H1 (cell line): ENCODE data around the gene RAD51D. TPM values are rescaled to one million over a fixed set of nuclear protein-coding genes. Genes with fewer than 3 reads are reported as not detected.
"Not testable (repeated sequence)": the region's sequence is repeated elsewhere in the genome, so short reads cannot be mapped to it uniquely, and the experiment has no call there.

ENCODE experiments used
- CTCF ChIA-PET: fragments of 300-600 bp; sonication (Branson Sonifier 250); formaldehyde crosslinking; loops from one replicate; lab custom pipeline; 2021; ENCODE audit not compliant: partially characterized antibody; lab: Charles Lee
- POLR2A ChIA-PET: fragments of 300-600 bp; sonication (Branson Sonifier 250); formaldehyde crosslinking; loops from one replicate; lab custom pipeline; 2021; ENCODE audit warnings: inconsistent platforms; ENCODE audit not compliant: partially characterized antibody; lab: Charles Lee
- DNase-seq, 2 experiments: peaks; one replicate each; pipeline versions ENCODE4 v3.0.0 to v3.0.0-alpha.2; 2010 to 2022; ENCODE audit warnings: low spot score in 2 of 2, low read depth in 1 of 2, mixed read lengths in 1 of 2
- FAIRE-seq: peaks from 2 replicates; lab custom pipeline; 2011; peaks lifted over from hg19 to GRCh38; lab: Jason Lieb, UNC
- H2AFZ ChIP-seq: 2 replicates; pipeline ENCODE4 v1.8.1; 2012; ENCODE audit warnings: low read length, inconsistent platforms
- H2AK5ac ChIP-seq: 2 replicates; pipeline ENCODE4 v1.6.1; 2013; ENCODE audit warnings: low read depth, low read length
- H2BK120ac ChIP-seq: replicated peaks from 2 replicates; pipeline ENCODE3; 2013; ENCODE audit warnings: low read depth, low read length, inconsistent platforms
- H2BK12ac ChIP-seq: 2 replicates; pipeline ENCODE4 v1.6.1; 2013; ENCODE audit warnings: low read depth, low read length
- H2BK15ac ChIP-seq: 2 replicates; pipeline ENCODE4 v1.6.1; 2013; ENCODE audit warnings: low read length
- H2BK20ac ChIP-seq: 2 replicates; pipeline ENCODE4 v1.6.1; 2013; ENCODE audit warnings: low read length
- H2BK5ac ChIP-seq: 2 replicates; pipeline ENCODE4 v1.6.1; 2013; ENCODE audit warnings: low read depth, low read length
- H3K14ac ChIP-seq: 2 replicates; pipeline ENCODE4 v1.6.1; 2013; ENCODE audit warnings: inconsistent platforms; ENCODE audit not compliant: insufficient read length
- H3K18ac ChIP-seq: 2 replicates; pipeline ENCODE4 v1.6.1; 2013; ENCODE audit warnings: low read length; ENCODE audit errors: extremely low read depth
- H3K23ac ChIP-seq: 2 replicates; pipeline ENCODE4 v1.6.1; 2013; ENCODE audit warnings: inconsistent platforms; ENCODE audit not compliant: insufficient read length
- H3K23me2 ChIP-seq: 2 replicates; pipeline ENCODE4 v1.6.1; 2013; ENCODE audit warnings: low read depth, low read length
- H3K27ac ChIP-seq: 2 replicates; pipeline ENCODE4 v1.6.1; 2011; ENCODE audit warnings: low read depth, low read length, inconsistent platforms
- H3K27me3 ChIP-seq, 4 experiments: replicated peaks in 1 of 4; 1 replicate in 1 of 4; 2 replicates in 3 of 4; pipeline versions ENCODE4 v1.6.1 to v1.8.1; 2011 to 2013; ENCODE audit warnings: low read length in 3 of 4, mild to moderate bottlenecking in 3 of 4, inconsistent platforms in 2 of 4, mixed read lengths in 2 of 4, moderate library complexity in 1 of 4; ENCODE audit not compliant: control insufficient read depth in 3 of 4, insufficient read depth in 3 of 4; ENCODE audit errors: extremely low read depth in 1 of 4
- H3K36me3 ChIP-seq, 4 experiments: 2 replicates each; pipeline versions ENCODE4 v1.6.1 to v1.8.1; 2011 to 2013; ENCODE audit warnings: mild to moderate bottlenecking in 4 of 4, low read length in 3 of 4, moderate library complexity in 2 of 4, control low read depth in 1 of 4, inconsistent platforms in 1 of 4; ENCODE audit not compliant: insufficient read depth in 4 of 4, control insufficient read depth in 2 of 4
- H3K4ac ChIP-seq: replicated peaks from 2 replicates; pipeline ENCODE3; 2013; ENCODE audit warnings: low read length, low read depth, mixed read lengths, inconsistent platforms; ENCODE audit not compliant: insufficient read length
- H3K4me1 ChIP-seq, 4 experiments: replicated peaks in 1 of 4; 1 replicate in 1 of 4; 2 replicates in 3 of 4; pipeline versions ENCODE4 v1.6.1 to v1.8.1; 2011 to 2013; ENCODE audit warnings: low read length in 3 of 4, inconsistent platforms in 2 of 4, mixed read lengths in 1 of 4; ENCODE audit not compliant: insufficient read depth in 4 of 4, control insufficient read depth in 3 of 4
- H3K4me2 ChIP-seq, 2 experiments: 2 replicates each; pipeline versions ENCODE4 v1.6.1 to v1.8.1; 2011 to 2013; ENCODE audit warnings: low read depth in 2 of 2, low read length in 2 of 2, control low read depth in 1 of 2, inconsistent platforms in 1 of 2, mild to moderate bottlenecking in 1 of 2; ENCODE audit not compliant: insufficient read depth in 1 of 2
- H3K4me3 ChIP-seq, 4 experiments: fragments of 200-600, 300-600 bp in 1 of 4; sonication (generic), shearing (Covaris generic), sonication (Bioruptor Twin) in 1 of 4; 2 replicates each; pipeline versions ENCODE4 v1.5.1 to v1.8.1; 2011 to 2016; ENCODE audit warnings: low read length in 4 of 4, low read depth in 3 of 4, control low read depth in 2 of 4, inconsistent platforms in 2 of 4, mild to moderate bottlenecking in 2 of 4, mixed read lengths in 1 of 4, moderate library complexity in 1 of 4; ENCODE audit not compliant: insufficient read depth in 2 of 4; ENCODE audit errors: extremely low read depth in 1 of 4
- H3K56ac ChIP-seq: replicated peaks from 2 replicates; pipeline ENCODE3; 2013; ENCODE audit warnings: low read depth, mild to moderate bottlenecking, mixed read lengths, low read length, inconsistent platforms; ENCODE audit not compliant: insufficient read length
- H3K79me1 ChIP-seq: 2 replicates; pipeline ENCODE4 v1.6.1; 2013; ENCODE audit warnings: low read depth, low read length, control low read depth
- H3K79me2 ChIP-seq, 2 experiments: 2 replicates each; pipeline versions ENCODE4 v1.6.1 to v1.8.1; 2012 to 2013; ENCODE audit warnings: low read length in 2 of 2, mild to moderate bottlenecking in 2 of 2, inconsistent platforms in 1 of 2; ENCODE audit not compliant: insufficient read depth in 2 of 2, control insufficient read depth in 1 of 2
- H3K9ac ChIP-seq, 4 experiments: replicated peaks in 1 of 4; 1 replicate in 1 of 4; 2 replicates in 3 of 4; pipeline versions ENCODE4 v1.6.1 to v1.8.1; 2011 to 2013; ENCODE audit warnings: low read depth in 3 of 4, low read length in 3 of 4, control low read depth in 2 of 4, mild to moderate bottlenecking in 2 of 4, moderate library complexity in 2 of 4, inconsistent platforms in 1 of 4; ENCODE audit errors: extremely low read depth in 1 of 4
- H3K9me3 ChIP-seq, 2 experiments: 2 replicates each; pipeline versions ENCODE4 v1.6.1 to v1.8.1; 2012 to 2013; ENCODE audit warnings: mild to moderate bottlenecking in 2 of 2, moderate library complexity in 2 of 2, control low read depth in 1 of 2, inconsistent platforms in 1 of 2, low read depth in 1 of 2, low read length in 1 of 2, mixed read lengths in 1 of 2; ENCODE audit not compliant: insufficient read depth in 2 of 2
- H4K20me1 ChIP-seq, 2 experiments: replicated peaks in 1 of 2; 2 replicates each; pipeline versions ENCODE3 to v1.8.1; 2011 to 2013; ENCODE audit warnings: inconsistent platforms in 2 of 2, low read length in 2 of 2, mild to moderate bottlenecking in 1 of 2; ENCODE audit not compliant: insufficient read depth in 2 of 2, control insufficient read depth in 1 of 2
- H4K5ac ChIP-seq: 2 replicates; pipeline ENCODE4 v1.6.1; 2013; ENCODE audit warnings: low read length, low read depth, mixed read lengths, inconsistent platforms; ENCODE audit not compliant: insufficient read length
- H4K8ac ChIP-seq: 2 replicates; pipeline ENCODE4 v1.8.0; 2013; ENCODE audit warnings: mild to moderate bottlenecking, moderate library complexity, low read length, inconsistent platforms; ENCODE audit not compliant: insufficient read depth; ENCODE audit errors: extremely low read depth
- H4K91ac ChIP-seq: replicated peaks from 2 replicates; pipeline ENCODE3; 2013; ENCODE audit warnings: low read length, mixed read lengths, inconsistent platforms; ENCODE audit not compliant: insufficient read length
- WGBS, 2 experiments: shearing (Covaris generic) in 1 of 2; methylation state at CpG; one replicate each; pipeline versions ENCODE4 v1.1.6 to v1.1.7; 2013 to 2015; ENCODE audit warnings: low lambda C conversion rate in 2 of 2, mixed read lengths in 2 of 2, inconsistent platforms in 1 of 2, low coverage in 1 of 2, missing lambda C conversion rate in 1 of 2; ENCODE audit not compliant: insufficient replicate concordance in 2 of 2, insufficient coverage in 1 of 2, insufficient read length in 1 of 2; ENCODE audit errors: extremely low coverage in 1 of 2, missing lambda C conversion rate in 1 of 2; 5-methylcytosine and 5-hydroxymethylcytosine counted together
- polyA plus RNA-seq, 7 experiments: library from polyadenylated mRNA; depleted of rRNA in 3 of 7; stranded (reverse) in 5 of 7; unstranded in 2 of 7; fragments of >200 nt in 5 of 7; fragments of 200-250 nt in 2 of 7; gene quantifications; 1 replicate in 5 of 7; 2 replicates in 1 of 7; 4 replicates in 1 of 7; pipeline versions ENCODE4 v1.2.1 to v1.2.3, GENCODE V29; 2011 to 2013; ENCODE audit warnings: missing spikeins in 2 of 7, mixed read lengths in 2 of 7
- total RNA-seq: library from RNA; stranded (reverse); fragmentation: NEBNext Ultra II Directional; extraction: Animal tissue kit (Norgen Biotek cat#: 25700); gene quantifications from 2 replicates; pipeline ENCODE4 v1.2.1, GENCODE V29; 2021

Gene RAD51D
- total and polyA plus RNA-seq, 2 of the 8 experiments (the other 6 are each of a cell fraction or from before 2014, with no cell fraction given): 10.2 to 12.9 TPM

DNA sequence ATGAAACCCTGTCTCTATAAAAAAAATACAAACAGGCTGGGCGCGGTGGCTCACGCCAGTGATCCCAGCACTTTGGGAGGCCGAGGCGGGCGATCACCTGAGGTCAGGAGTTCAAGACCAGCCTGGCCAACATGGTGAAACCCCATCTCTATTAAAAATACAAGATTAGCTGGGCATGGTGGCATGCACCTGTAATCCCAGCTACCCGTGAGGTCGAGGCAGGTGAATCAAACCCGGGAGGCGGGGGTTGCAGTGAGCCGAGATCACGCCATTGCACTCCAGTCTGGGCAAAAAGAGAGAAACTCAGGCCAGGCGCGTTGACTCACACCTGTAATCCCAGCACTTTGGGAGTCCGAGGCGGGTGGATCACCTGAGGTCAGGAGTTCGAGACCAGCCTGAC, 8.9 kb downstream of the RAD51D start:
- 97% methylated on average over 16 of the region's 17 CpGs; no CpG with 5 or more reads in 1 of the 2 experiments for WGBS, 2 experiments
- not testable (repeated sequence) for H4K8ac ChIP-seq, H3K23ac ChIP-seq, H2BK12ac ChIP-seq, DNase-seq, H2AFZ ChIP-seq, H2BK20ac ChIP-seq, H3K9ac ChIP-seq, H4K5ac ChIP-seq, H4K20me1 ChIP-seq, H2AK5ac ChIP-seq, H3K36me3 ChIP-seq, H3K4me1 ChIP-seq, H3K4ac ChIP-seq, H2BK120ac ChIP-seq, H3K4me3 ChIP-seq, FAIRE-seq, H3K23me2 ChIP-seq, H3K56ac ChIP-seq, H3K79me1 ChIP-seq, H3K27ac ChIP-seq, H3K79me2 ChIP-seq, H4K91ac ChIP-seq, H3K9me3 ChIP-seq, H3K18ac ChIP-seq, H3K4me2 ChIP-seq, H2BK15ac ChIP-seq, H2BK5ac ChIP-seq, H3K14ac ChIP-seq, H3K27me3 ChIP-seq
- ChIA-PET POLR2A (interaction anchor here (0.6 to 1.3 kb wide), 2 partner anchors 13 to 103 kb away, joined by 4 to 6 read pairs; no protein-coding TSS in a partner anchor), CTCF (interaction anchor here (0.6 to 2.1 kb wide), 3 partner anchors 8 to 98 kb away, joined by 3 to 9 read pairs (median 3); no protein-coding TSS in a partner anchor)
